GM12873 (cell line): ENCODE results near the gene MAN1C1.

Experiments
- CTCF ChIP-seq: IDR thresholded peaks from 2 replicates; pipeline ENCODE4 v1.5.1; 2012; ENCODE audit warnings: low read depth, mild to moderate bottlenecking, moderate library complexity, low read length, control low read depth; ENCODE audit not compliant: insufficient read depth; ENCODE audit errors: missing control alignments

The MAN1C1 gene

GRCh38 chr1:25609921-25610320 is 6.7 kb upstream of the MAN1C1 start:
- no peak for TF ChIP-seq CTCF

- peak; percentile 40 for TF ChIP-seq CTCF
Measured at GRCh38 chr1:25610822-25611630, 5.6 kb upstream of the MAN1C1 start.

GRCh38 chr1:25611843-25612242 is 4.7 kb upstream of the MAN1C1 start:
- TF ChIP-seq CTCF, result no peak

GRCh38 chr1:25612421-25612820 is 4.2 kb upstream of the MAN1C1 start:
- no peak for TF ChIP-seq CTCF

GRCh38 chr1:25613091-25613490 is 3.5 kb upstream of the MAN1C1 start:
- no peak for TF ChIP-seq CTCF

GRCh38 chr1:25614501-25615171 is 2.0 kb upstream of the MAN1C1 start:
- TF ChIP-seq CTCF, result no peak

GRCh38 chr1:25615172-25615541 is 1.4 kb upstream of the MAN1C1 start:
- TF ChIP-seq CTCF, result no peak
